CD4-positive, alpha-beta T cell (primary cell): ENCODE measurements around the gene NEK2. TPM values are rescaled to one million over a fixed set of nuclear protein-coding genes. Genes with fewer than 3 reads are reported as not detected.

ENCODE experiments used
- ATAC-seq: fragments of 200-7000 bp; cut with Tn5 transposase; one replicate; pipeline ENCODE4 v1.10.0; 2022; ENCODE audit warnings: mild to moderate bottlenecking; ENCODE audit not compliant: poor library complexity
- CTCF ChIA-PET: fragments of 350-600 bp; sonication (Branson Sonifier 250); formaldehyde crosslinking; loops from one replicate; lab custom pipeline; 2021; ENCODE audit warnings: antibody characterized with exemption, inconsistent platforms; lab: Charles Lee
- POLR2A ChIA-PET: fragments of 350-600 bp; sonication (Branson Sonifier 250); formaldehyde crosslinking; loops from one replicate; lab custom pipeline; 2021; ENCODE audit warnings: antibody characterized with exemption, inconsistent platforms; lab: Charles Lee
- DNase-seq, 14 experiments: peaks; one replicate each; pipeline ENCODE4 v3.0.0-alpha.2; 2013 to 2020; ENCODE audit warnings: mixed read lengths in 2 of 14
- H3K27ac ChIP-seq, 2 donors: one replicate each; pipeline versions ENCODE4 v1.5.1 to v1.7.0; 2013; ENCODE audit warnings: low read length in 2 of 2, low read depth in 1 of 2, mild to moderate bottlenecking in 1 of 2
- H3K27me3 ChIP-seq, 2 experiments: 1 replicate in 1 of 2; 2 replicates in 1 of 2; pipeline versions ENCODE4 v1.6.1 to v1.7.0; 2013; ENCODE audit warnings: low read length in 2 of 2, control low read depth in 1 of 2, mild to moderate bottlenecking in 1 of 2, moderate library complexity in 1 of 2; ENCODE audit not compliant: insufficient read depth in 2 of 2, control insufficient read depth in 1 of 2
- H3K36me3 ChIP-seq: one replicate; pipeline ENCODE4 v1.6.1; 2013; ENCODE audit warnings: low read length, control low read depth; ENCODE audit not compliant: insufficient read depth
- H3K4me1 ChIP-seq: one replicate; pipeline ENCODE4 v1.6.1; 2013; ENCODE audit warnings: low read length, control low read depth; ENCODE audit not compliant: insufficient read depth
- H3K4me3 ChIP-seq: one replicate; pipeline ENCODE4 v1.5.1; 2013; ENCODE audit warnings: mild to moderate bottlenecking, low read length, moderate library complexity
- H3K9me3 ChIP-seq, 2 experiments: 1 replicate in 1 of 2; 2 replicates in 1 of 2; pipeline versions ENCODE4 v1.6.1 to v1.7.0; 2013; ENCODE audit warnings: low read length in 2 of 2, mild to moderate bottlenecking in 2 of 2, control low read depth in 1 of 2, moderate library complexity in 1 of 2; ENCODE audit not compliant: control insufficient read depth in 1 of 2, insufficient read depth in 1 of 2
- H3K27ac Mint-ChIP-seq: one replicate; pipeline ENCODE4 v1.8.0; 2020; ENCODE audit warnings: mixed read lengths
- H3K27me3 Mint-ChIP-seq: one replicate; pipeline ENCODE4 v1.8.0; 2021; ENCODE audit warnings: mixed read lengths
- H3K36me3 Mint-ChIP-seq: one replicate; pipeline ENCODE4 v1.8.0; 2021; ENCODE audit warnings: low read depth, mixed read lengths
- H3K4me1 Mint-ChIP-seq: one replicate; pipeline ENCODE4 v1.8.0; 2021; ENCODE audit warnings: low read depth, mixed read lengths
- H3K4me3 Mint-ChIP-seq: one replicate; pipeline ENCODE4 v1.8.0; 2020; ENCODE audit warnings: mild to moderate bottlenecking, mixed read lengths
- H3K9me3 Mint-ChIP-seq: one replicate; pipeline ENCODE4 v1.8.0; 2020; ENCODE audit warnings: mixed read lengths
- CTCF ChIP-seq: fragments of 200-600 bp; IDR thresholded peaks from one replicate; pipeline ENCODE4 v1.8.0; 2022; ENCODE audit warnings: antibody characterized with exemption, mild to moderate bottlenecking
- intact Hi-C, 2 experiments: fragments of 100-400 bp; cut with DNase I in 1 of 2; cut with micrococcal nuclease in 1 of 2; formaldehyde crosslinking; loops; one replicate each; pipeline versions ENCODE4 v1.15.1 to v1.9.0; 2023 to 2025; cut with DNase I, micrococcal nuclease
- total RNA-seq, 174 experiments: library from RNA in 2 of 174; stranded (reverse) in 2 of 174; gene quantifications; one replicate each; pipeline ENCODE4 v1.2.3 and lab custom pipeline; 2021 to 2026

NEK2 gene
- total RNA-seq, 2 experiments from 2014 or later = not detected

- DNase-seq (no peak), ATAC-seq (no peak)
- no peaks in the 10 kb centered on the region for H3K9me3 Mint-ChIP-seq
- no peaks in the 10 kb centered on the region for H3K27me3 Mint-ChIP-seq
- Histone ChIP-seq H3K4me3 (no peak overlapping the region), H3K9me3 (no peaks in the 10 kb centered on the region), H3K27ac (no peak overlapping the region), H3K27me3 (no peaks in the 10 kb centered on the region), H3K36me3 (no peaks in the 10 kb centered on the region), H3K4me1 (peaks cover 11% of the 10 kb centered on the region)
- H3K36me3 Mint-ChIP-seq = no peaks in the 10 kb centered on the region
- no peak for TF ChIP-seq CTCF
- POLR2A ChIA-PET = no interaction called here
- intact Hi-C loops = loop anchor here in 1 of 2 experiments (10.0 kb wide), 1 partner anchor 223 kb away; no protein-coding TSS in a partner anchor
- CTCF ChIA-PET = no interaction called here
- no peak overlapping the region for H3K27ac Mint-ChIP-seq
- no peak overlapping the region for H3K4me3 Mint-ChIP-seq
- peaks cover 7% of the 10 kb centered on the region for H3K4me1 Mint-ChIP-seq
These were observed 26.3 kb upstream of the NEK2 start for GRCh38 chr1:211701733-211702132.

- Histone ChIP-seq H3K27ac (no peak overlapping the region), H3K36me3 (no peaks in the 10 kb centered on the region), H3K4me3 (no peak overlapping the region), H3K9me3 (peaks cover 0 to 3% of the 10 kb centered on the region in 2 experiments), H3K4me1 (peaks cover 29% of the 10 kb centered on the region), H3K27me3 (no peaks in the 10 kb centered on the region)
- H3K4me1 Mint-ChIP-seq = peaks cover 16% of the 10 kb centered on the region
- ATAC-seq = no peak
- ChIA-PET CTCF (interaction anchor here (0.7 to 3.9 kb wide), 29 partner anchors 9 to 1092 kb away, joined by 3 to 24 read pairs (median 4); partner anchors contain the start of genes DTL, INTS7, NSL1 and TATDN3), POLR2A (interaction anchor here (0.7 to 2.0 kb wide), 2 partner anchors 18 to 23 kb away, joined by 4 to 6 read pairs; partner anchors contain the start of gene NEK2)
- DNase-seq = no peak
- no peak overlapping the region for H3K27ac Mint-ChIP-seq
- H3K9me3 Mint-ChIP-seq = no peaks in the 10 kb centered on the region
- H3K4me3 Mint-ChIP-seq = no peak overlapping the region
- no peaks in the 10 kb centered on the region for H3K36me3 Mint-ChIP-seq
- intact Hi-C loops = no loop called here
- no peaks in the 10 kb centered on the region for H3K27me3 Mint-ChIP-seq
- no peak for TF ChIP-seq CTCF
These were observed 23.6 kb upstream of the NEK2 start for GRCh38 chr1:211699059-211699458.

GRCh38 chr1:211698161-211699026 lies 23.0 kb upstream of the NEK2 start:
- H3K36me3 Mint-ChIP-seq = no peaks in the 10 kb centered on the region
- ATAC-seq = peak; percentile 98
- H3K27ac Mint-ChIP-seq = no peak overlapping the region
- intact Hi-C loops = loop anchor here in 1 of 2 experiments (1.0 kb wide), 2 partner anchors 132 to 758 kb away; partner anchors contain the start of gene LPGAT1
- POLR2A ChIA-PET = interaction anchor here (0.6 to 2.0 kb wide), 3 partner anchors 14 to 128 kb away, joined by 3 to 6 read pairs (median 3); no protein-coding TSS in a partner anchor
- Histone ChIP-seq H3K4me1 (peaks cover 29% of the 10 kb centered on the region), H3K9me3 (peaks cover 0 to 3% of the 10 kb centered on the region in 2 experiments), H3K4me3 (peak overlapping the region; percentile 35), H3K27ac (no peak overlapping the region), H3K36me3 (no peaks in the 10 kb centered on the region), H3K27me3 (no peaks in the 10 kb centered on the region)
- peaks cover 16% of the 10 kb centered on the region for H3K4me1 Mint-ChIP-seq
- H3K27me3 Mint-ChIP-seq = no peaks in the 10 kb centered on the region
- DNase-seq = peak; percentile 64 to 85 (median 79)
- no peaks in the 10 kb centered on the region for H3K9me3 Mint-ChIP-seq
- TF ChIP-seq CTCF = peak; percentile 78
- no peak overlapping the region for H3K4me3 Mint-ChIP-seq
- CTCF ChIA-PET = interaction anchor here (0.7 to 3.9 kb wide), 32 partner anchors 8 to 1093 kb away, joined by 3 to 24 read pairs (median 4); partner anchors contain the start of genes DTL, INTS7, NEK2 and NSL1
